HG02798 (cell line): ENCODE results near the gene LATS2.

Experiments
- ATAC-seq: cut with Tn5 transposase; IDR thresholded peaks from one replicate; pipeline ENCODE4 v1.9.1; 2021; ENCODE audit warnings: mild to moderate bottlenecking; ENCODE audit not compliant: unreplicated experiment, poor library complexity

The LATS2 gene

DNA sequence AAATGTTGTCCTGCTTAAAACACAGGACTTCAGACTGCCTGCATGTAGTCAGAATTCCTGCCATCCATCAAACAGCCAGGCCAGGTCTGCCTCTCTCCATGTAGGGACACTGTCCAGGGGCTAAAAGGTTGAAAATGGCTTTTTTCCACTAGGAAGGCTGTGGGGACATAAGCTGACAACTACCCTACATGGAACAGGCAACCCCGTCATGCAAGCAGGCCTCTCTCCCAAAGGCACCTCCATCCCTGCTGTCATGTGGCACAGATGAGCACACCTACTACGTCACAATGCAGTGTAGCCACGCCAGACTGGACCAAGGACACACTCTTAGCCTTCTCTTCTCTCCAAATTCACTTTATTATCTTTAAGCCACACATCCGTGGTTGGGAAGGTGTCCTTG, 40.8 kb downstream of the LATS2 start:
- ATAC-seq, result no peak

DNA sequence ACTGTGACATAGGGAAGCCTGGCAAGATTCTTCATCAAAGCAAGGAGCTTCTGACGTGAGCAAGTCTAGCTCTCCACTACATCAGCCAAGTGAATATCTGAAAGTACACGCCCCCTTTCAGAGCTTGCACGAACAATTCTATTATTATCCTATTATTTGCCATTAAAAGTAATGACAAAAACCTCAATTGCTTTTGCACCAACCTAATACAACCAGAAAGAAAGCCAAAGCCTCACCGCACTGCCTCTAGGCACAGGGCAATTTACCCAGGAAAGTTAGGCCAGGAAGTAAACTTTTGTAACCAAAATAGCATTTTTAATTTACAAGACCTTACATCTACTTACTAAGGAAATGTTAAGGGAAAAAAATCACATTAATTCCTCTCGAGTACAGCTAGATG, 41.2 kb downstream of the LATS2 start:
- no peak for ATAC-seq

DNA sequence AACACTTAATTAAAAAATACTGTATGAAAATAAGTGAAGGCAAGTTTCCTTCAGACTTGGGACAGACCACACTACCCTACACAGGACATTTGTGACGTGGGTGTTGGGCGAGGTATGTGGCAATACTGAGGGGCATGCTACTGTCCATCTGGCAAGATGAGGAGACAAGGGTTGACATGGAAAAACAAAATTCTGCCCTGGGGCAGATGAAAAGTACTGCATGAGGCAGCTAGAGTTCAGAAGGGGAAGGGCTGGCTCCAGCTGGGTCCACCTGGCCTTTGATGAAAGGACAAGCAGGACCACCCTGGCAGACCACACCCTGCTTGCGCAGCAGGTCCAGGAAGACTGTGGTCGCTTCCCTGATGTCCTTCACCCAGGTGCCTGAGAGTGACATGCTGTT, 43.2 kb downstream of the LATS2 start:
- no peak for ATAC-seq

DNA sequence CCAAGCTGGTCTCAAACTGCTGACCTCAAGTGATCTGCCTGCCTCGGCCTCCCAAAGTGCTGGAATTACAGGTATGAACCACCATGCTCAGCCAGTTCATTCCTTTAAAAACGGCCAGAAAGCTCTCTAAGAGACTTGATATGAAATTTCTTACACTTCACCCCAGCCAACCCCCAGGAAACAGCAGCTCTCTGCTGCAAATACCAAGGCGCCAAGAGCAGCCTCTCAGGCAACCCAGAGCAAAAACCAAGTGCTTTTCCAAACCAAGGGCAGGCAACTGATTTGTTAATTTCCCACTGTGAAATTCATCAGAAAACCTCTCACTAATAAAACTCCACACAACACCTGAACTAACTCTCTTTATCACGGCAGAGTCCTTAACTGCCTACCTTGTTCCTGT, 44.9 kb downstream of the LATS2 start:
- ATAC-seq, result no peak

DNA sequence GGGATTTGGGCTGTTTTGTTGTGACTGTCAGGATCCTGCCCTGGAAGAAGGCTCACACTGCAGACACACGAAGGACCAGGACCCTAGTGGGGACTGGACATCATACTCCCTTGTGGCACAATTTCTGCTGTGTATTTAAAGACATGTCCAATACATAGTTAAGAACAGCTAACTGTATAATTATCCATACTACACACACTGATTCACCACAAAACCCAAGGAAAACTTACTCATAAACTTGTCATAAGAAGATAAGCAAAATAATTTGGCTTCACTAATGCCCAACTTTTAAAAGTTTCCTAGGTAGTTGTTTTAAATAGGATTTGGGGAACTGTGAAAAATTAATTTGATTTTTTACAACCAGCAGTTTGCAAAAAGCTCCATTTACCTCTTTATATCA, 46.1 kb downstream of the LATS2 start:
- ATAC-seq, result no peak

DNA sequence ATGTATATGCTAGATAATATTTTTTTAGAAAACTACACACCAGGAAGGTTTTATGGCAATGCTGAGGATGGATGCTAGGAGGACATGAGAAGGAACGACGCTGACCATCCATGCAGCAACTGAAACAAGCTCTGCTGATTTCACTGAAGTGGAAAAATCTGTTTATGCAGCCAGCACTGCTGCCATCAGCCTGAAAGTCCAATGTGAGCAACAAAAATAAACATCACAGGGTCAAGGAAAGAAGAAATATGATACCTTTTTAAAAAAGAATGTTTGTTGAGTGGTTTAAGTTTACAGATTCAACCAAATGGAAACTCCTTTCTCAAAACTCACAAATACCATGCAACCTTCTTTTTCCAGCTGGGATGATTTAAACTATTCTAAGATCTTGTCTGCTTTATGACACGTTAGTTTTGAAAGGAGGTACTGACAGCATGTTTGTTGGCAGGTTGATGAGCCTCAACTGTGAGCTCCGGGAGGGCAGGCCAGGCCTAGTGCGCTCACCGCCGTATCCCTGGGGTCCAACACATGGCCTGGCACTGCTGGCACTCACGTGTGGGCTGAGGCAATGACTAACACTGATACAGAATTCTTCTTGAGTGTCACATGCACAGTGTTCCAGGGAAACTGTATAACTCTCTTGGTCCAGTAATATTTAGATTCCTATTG, 46.8 kb downstream of the LATS2 start:
- no peak for ATAC-seq

DNA sequence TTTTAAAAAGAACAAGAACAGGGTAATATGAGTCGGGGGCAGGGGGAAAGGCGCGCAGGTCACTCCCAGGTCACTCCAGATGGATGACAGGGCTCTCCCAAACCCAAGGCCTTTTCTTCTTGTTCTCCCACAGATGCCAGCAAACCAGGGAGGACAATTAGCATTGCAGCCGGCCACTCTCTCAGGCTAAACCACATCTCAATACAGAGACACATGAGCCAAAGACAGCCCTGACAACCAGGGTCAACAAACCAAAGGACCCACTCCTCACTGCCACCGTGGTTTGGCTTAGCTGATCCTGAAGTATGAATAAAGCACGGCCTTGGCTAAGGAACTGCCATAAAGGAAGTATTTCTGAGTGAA, 47.3 kb downstream of the LATS2 start:
- no peak for ATAC-seq

DNA sequence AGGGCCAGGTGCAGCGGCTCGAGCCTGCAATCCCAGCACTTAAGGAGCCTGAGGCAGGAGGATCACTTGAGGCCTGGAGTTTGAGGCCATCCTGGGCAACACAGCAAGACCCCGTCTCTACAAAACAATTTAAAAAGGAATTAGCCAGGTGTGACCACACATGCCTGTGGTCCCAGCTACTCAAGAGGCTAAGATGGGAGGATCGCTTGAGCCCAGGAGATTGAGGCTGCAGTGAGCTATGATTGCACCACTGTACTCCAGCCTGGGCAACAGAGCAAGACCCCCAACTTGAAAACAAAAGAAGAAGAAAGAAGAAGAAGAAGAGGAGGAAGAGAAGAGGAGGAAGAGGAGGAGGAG, 47.7 kb downstream of the LATS2 start:
- no peak for ATAC-seq

DNA sequence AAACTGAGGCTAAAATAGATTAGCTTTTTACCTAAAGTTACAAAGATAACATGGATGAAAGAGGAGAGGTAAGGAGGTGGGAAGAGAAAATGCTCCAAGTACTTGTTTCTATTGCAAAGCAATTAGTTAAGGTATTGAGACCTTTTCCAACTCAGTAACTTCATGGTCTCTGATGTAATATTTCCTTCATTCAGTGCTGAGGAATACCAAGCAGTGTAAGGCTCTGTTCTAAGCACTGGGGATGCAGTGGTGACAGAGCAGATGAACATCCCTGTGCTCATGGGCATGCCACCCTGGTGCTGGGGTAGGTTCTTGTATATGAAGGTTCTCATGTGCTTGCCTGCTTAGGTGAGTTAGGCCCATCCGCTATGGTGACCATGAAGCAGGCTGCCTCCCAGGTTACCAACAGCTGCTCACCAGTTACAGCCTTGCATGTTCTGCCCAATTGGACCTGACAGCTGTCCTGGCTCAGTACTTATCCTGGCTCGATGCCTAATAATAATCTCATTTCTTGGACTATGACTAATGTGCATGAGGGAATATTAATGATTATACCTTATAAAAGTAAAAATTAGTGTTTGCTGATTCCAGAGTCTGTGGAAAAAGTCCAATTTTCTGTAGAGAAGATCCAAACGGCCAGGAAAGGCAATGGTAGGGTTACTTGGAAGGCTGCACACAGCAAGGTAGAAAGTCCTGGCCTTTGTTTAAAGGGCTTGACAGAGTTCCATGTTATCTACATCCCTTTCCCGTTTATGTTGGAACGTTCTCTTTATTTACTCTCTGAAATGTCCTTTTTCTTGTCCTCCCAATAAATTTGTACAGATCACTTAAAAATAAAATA, 48.3 kb downstream of the LATS2 start:
- ATAC-seq, result no peak

DNA sequence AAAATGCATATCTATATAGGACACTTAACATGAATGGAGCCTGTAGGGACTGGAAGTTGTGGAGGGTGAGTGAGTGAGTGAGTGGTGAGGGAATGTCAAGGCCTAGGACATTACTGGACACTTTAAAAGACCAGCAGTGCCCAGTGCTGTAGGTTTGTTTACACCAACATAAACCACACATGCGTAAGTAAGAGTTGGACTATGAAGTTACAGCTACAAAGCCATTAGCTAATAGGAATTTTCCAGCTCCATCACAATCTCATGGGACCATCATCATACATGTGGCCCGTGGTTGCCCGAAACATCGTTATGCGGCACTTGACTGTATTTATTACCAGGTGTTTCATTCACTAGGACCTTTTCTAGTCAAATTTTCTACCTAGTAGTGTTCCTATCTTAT, 49.2 kb downstream of the LATS2 start:
- no peak for ATAC-seq

DNA sequence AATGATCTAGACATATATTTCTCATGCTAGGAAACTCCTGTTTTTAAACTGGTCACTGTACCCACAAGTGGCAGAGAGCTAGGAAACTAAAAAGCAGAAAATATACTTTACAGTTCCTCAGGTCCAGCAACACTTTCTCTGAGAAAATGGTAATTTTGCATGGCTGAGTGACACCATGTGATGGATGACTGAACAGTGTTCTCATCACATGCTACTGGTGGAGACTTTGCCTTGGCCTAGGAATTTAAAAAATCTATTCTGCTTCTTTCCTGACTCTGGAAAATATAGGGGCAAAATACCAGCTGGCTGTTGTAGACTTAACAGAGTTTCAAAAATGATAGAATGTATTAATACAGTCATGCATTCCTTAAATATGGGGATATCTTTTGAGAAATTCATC, 50.0 kb downstream of the LATS2 start:
- ATAC-seq, result no peak

DNA sequence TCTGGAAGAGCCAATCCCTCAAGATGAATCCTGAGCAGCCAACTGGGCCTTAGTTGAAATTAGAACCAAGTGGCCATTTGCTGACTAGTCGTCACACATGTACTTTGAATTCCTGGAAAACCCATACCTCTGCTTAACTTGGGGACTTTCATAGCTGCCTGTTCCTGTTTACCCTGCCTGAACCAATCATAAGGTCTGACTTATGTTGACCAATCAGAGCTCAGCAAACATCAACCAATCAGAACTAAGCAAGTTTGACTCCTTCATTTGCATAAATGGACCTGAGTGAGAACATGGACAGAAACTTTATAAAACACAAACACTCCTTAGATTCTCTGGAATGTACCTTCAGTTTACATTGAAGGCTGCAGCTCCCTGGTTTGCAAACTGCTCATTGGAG, 50.8 kb downstream of the LATS2 start:
- no peak for ATAC-seq

DNA sequence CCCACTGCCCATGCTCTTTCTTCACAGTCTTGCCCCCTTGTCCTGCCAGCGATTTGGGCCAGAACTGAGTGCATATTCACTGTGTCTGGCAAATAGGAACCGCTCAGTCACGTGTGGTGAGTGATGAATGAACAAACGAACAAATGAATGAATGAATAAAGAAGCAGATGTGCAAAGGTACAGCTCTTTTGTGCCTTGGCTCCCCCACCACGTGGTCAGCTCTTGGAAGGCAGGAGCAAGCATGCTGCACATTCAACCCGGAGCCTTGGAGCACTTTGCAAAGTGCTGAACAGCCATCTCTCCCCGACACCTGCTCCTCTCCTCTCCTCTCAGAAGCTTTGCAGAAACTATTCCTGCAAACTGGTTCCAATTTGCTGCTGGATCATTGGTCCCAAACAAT, 52.4 kb downstream of the LATS2 start:
- ATAC-seq, result no peak

DNA sequence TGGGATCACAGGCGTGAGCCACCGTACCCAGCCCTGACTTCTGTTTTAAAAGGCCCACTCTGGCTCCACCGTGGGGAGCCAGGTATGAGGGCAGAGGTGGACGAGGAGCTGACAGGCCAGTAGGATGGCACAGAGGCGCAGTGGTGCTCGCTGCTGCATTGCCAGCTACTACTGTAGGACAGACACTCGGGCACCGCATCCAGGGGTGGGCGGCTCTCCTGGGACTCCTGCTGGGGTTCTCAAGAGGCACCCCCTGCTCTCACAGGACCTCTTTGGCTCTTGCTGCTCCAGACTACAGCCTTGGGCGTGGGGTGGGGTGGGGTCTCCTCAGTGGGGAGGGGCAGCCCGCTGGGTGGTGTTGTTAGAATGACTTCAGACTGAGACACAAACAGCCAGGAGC, 53.4 kb downstream of the LATS2 start:
- no peak for ATAC-seq

DNA sequence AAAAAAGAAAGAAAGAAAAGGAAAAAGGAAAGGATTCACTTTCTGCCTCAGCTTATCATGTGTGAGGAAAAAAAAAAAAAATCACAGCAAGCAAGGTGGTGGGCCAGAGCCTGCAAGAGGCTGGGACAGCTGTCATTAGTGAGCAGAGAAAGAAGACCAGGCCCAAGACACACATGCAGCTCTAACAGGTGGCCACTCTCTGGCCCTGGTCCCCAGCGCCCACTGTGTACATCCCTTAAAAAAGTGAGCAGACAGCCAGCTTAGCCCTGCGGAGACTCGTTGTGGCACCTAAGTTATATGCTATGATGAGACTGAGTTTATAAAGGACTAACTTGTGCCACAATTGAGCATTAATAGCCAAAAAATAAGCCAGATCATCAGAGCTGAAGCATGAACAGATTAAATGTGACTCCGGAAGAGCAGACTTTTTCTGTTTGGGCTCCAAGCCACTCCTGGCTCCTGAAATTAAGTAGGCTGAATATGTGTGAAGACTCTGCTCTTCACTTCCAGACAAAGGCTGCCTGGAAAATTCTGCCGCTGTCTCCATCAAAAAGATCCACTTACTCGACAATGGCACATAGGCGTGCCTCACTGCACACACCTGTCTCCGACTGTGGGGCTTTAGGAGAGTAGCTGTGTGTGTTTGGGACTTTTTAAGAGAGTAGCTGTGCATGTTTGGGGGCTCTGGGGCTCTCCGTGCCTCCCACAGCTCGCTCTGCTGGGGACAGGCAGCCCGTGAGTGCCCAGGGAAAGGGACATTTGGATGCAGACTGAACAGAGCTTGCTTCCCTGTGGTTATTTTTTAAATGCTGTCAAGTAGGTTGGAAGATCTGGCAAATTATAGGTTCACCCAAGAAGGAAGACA, 55.0 kb downstream of the LATS2 start:
- ATAC-seq, result no peak

DNA sequence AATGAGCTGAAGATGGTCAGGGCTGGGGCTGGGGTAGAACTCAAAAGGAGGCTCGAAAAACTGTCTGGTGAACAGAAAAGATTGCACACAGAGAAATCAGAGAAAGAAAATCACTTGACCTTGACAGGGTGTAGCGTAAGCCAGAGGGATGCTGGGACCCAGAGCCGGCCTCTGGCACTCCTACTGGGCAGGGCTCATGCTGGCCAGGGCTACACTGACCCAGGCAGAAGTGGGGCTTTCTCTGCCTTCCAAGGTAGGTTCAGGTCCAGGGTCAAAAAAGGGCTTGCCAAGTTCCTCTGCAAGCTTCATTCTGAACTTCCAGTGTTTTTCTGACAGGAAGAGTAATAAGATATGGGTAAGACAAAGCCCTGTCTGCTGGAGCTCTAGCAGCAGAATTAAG, 56.2 kb downstream of the LATS2 start:
- no peak for ATAC-seq

DNA sequence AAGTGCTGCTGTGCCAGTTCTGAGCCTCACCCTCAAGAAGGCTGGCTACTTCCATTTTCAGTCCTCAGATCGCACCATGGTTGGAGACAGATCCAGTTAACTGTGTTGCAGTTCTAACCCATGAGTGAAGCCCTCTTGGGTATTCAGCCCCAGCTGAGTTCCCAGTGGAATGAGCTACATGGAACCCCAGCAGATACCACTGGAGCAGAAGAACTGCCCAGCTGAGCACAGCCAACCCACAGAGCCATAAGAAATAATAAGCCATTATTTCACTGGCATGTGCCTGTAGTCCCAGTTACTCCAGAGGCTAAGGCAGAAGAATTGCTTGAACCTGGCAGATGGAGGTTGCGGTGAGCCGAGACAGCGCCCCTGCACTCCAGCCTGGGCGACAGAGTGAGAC, 59.9 kb downstream of the LATS2 start:
- no peak for ATAC-seq

DNA sequence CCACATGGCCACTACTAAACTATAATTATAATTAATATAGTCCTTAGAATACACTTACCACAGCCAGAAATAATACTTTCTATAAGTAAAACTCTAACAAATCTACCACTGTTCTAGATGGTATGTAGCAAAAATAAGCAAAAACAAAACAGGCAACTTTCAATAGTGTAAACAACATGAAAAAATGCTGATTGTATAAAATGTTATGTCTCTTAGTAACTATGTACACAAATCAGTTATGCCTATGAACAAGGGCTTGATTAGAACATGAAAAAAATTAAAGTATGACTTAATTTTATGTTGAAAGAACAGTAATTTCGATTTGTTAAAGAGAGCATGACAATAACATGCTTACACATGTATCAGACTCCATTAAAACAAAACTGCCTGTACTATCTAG, 60.7 kb downstream of the LATS2 start:
- no peak for ATAC-seq

DNA sequence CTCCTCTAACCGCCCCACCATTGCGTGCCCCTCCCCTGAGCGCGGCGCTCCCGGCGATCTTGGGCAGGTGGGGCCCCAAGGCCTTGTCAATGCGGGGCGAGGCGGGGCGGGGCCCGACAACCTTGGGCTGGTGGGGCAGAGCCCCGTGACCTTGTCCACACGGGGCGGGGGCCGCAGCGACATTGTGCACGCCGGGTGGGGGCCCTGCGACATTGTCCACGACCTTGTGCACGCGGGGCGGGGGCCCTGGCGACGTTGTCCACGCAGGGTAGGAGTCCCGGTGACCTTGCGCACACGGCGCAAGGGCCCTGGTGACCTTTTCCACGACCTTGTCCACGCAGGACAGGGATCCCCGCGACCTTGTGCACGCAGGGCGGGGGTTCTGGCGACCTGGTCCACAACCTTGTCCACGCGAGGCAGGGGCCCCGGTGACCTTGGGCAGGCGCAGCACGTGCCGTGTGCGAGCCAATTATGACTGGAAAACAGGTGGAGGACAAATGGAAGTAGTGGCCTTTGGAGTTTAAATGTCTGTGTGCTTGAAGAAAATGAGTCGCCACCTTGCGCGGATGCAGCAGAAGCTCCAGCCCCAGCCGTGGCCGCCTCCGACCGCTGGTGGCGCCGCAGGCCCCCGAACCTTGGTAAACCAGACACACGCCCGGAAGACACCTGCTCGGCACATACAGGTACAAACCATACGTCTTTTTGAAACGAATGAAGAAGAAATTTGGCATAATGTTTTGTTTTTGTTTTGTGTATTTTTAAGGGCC, 62.6 kb downstream of the LATS2 start:
- no peak for ATAC-seq

DNA sequence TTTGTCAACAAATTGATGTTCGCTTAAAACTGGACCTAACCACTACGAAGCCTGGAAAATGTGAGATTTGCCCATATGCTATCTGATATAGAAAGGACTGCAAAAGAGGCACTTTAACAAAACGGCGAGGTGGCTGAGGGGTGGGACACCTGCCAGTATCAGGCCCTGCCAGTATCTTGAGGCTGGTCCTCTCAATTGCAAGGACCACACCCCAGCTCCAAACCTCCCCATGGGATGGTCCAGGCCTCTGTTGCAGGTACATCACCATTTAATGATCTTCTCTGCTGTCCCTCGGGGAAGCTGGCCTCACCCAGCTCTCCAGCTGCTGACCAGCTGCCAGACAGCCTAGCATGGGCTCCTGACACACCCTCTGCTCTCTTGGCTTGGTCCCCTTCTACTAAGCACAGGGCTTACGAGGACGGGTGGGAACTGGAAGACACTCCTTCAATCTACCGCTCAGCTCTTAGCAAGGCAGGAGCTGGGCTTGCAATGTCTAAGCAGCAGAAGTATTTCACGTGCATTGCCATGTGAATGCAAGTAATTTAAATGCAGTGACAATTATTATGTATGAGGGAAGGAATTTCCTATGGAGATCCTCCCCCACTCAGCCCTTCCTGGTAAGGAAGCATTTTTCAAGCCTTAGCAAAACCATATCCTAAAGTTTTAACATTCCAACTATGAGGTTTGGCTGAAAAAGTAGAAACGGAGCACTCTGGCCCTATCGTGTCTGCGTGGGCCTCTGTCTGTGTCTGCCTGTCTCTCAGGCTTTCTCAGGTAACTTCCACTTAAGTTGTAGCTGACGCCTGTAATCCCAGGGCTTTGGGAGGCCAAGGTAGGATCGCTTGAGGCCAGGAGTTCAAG, 63.9 kb downstream of the LATS2 start:
- no peak for ATAC-seq
